GM10248 (cell line): ENCODE data around the gene MORC2.

Source experiments
- CTCF ChIA-PET: fragments of 300-600 bp; sonication (Branson Sonifier 250); formaldehyde crosslinking; extraction: SDS; loops from one replicate; lab custom pipeline; 2021; ENCODE audit warnings: antibody characterized with exemption; lab: Yijun Ruan, JAX
- POLR2A ChIA-PET: fragments of 350-650 bp; sonication (Branson Sonifier 250); formaldehyde crosslinking; extraction: SDS; loops from one replicate; lab custom pipeline; 2020; ENCODE audit warnings: antibody characterized with exemption; lab: Yijun Ruan, JAX
- DNase-seq: peaks from one replicate; pipeline ENCODE4 v3.0.0; 2012; ENCODE audit errors: extremely low spot score
- CTCF ChIP-seq: IDR thresholded peaks from 2 replicates; pipeline ENCODE4 v1.5.1; 2012; ENCODE audit warnings: mild to moderate bottlenecking, low read depth; ENCODE audit errors: extremely low read depth, missing control alignments, control extremely low read depth

The MORC2 gene

GRCh38 chr22:30945653-30946052, 22.9 kb downstream of the MORC2 start:
- DNase-seq = no peak
- CTCF ChIA-PET = interaction anchor here (0.9 to 2.8 kb wide), 6 partner anchors 13 to 267 kb away, joined by 3 to 20 read pairs (median 4); partner anchors contain the start of gene LIMK2
- POLR2A ChIA-PET = no interaction called here
- no peak for TF ChIP-seq CTCF

GRCh38 chr22:30944986-30945385, 23.6 kb downstream of the MORC2 start:
- DNase-seq = no peak
- TF ChIP-seq CTCF = no peak
- CTCF ChIA-PET = interaction anchor here (0.9 to 2.8 kb wide), 2 partner anchors 13 to 141 kb away, joined by 3 to 20 read pairs; no protein-coding TSS in a partner anchor
- POLR2A ChIA-PET = no interaction called here

- DNase-seq = no peak
- ChIA-PET POLR2A (no interaction called here), CTCF (no interaction called here)
- TF ChIP-seq CTCF = no peak
These were observed 25.2 kb downstream of the MORC2 start for GRCh38 chr22:30943368-30943767.

- POLR2A ChIA-PET = no interaction called here
- DNase-seq = no peak
- no peak for TF ChIP-seq CTCF
- CTCF ChIA-PET = interaction anchor here (0.9 to 1.4 kb wide), 2 partner anchors 11 to 143 kb away, joined by 3 read pairs; no protein-coding TSS in a partner anchor
These were observed 27.2 kb downstream of the MORC2 start for GRCh38 chr22:30941363-30941740.

GRCh38 chr22:30940685-30941362, 27.8 kb downstream of the MORC2 start:
- CTCF ChIA-PET = interaction anchor here (1.9 kb wide), 1 partner anchor 20 kb away, joined by 11 read pairs; no protein-coding TSS in a partner anchor
- POLR2A ChIA-PET = interaction anchor here (0.7 kb wide), 1 partner anchor 399 kb away, joined by 4 read pairs; no protein-coding TSS in a partner anchor
- no peak for TF ChIP-seq CTCF
- DNase-seq = no peak

- DNase-seq = no peak
- CTCF ChIA-PET = interaction anchor here (1.2 kb wide), 1 partner anchor 9 kb away, joined by 4 read pairs; no protein-coding TSS in a partner anchor
- no peak for TF ChIP-seq CTCF
- POLR2A ChIA-PET = no interaction called here
These were observed 34.5 kb downstream of the MORC2 start for GRCh38 chr22:30934053-30934452.
